TTC549 (cell line): ENCODE data around the gene CDK5R1.
"Not testable (repeated sequence)": the region's sequence is repeated elsewhere in the genome, so short reads cannot be mapped to it uniquely, and the experiment has no call there.

ENCODE experiments used
- FAIRE-seq: peaks from 2 replicates; lab custom pipeline; 2012; peaks lifted over from hg19 to GRCh38; lab: Jason Lieb, UNC

The CDK5R1 gene

GRCh38 chr17:32517982-32518381 is 31.2 kb downstream of the CDK5R1 start:
- no peak for FAIRE-seq

GRCh38 chr17:32518646-32519227 is 31.9 kb downstream of the CDK5R1 start:
- FAIRE-seq: no peak

GRCh38 chr17:32519228-32520103 is 32.7 kb downstream of the CDK5R1 start:
- FAIRE-seq: no peak

GRCh38 chr17:32520104-32520701 is 33.4 kb downstream of the CDK5R1 start:
- FAIRE-seq: no peak

DNA sequence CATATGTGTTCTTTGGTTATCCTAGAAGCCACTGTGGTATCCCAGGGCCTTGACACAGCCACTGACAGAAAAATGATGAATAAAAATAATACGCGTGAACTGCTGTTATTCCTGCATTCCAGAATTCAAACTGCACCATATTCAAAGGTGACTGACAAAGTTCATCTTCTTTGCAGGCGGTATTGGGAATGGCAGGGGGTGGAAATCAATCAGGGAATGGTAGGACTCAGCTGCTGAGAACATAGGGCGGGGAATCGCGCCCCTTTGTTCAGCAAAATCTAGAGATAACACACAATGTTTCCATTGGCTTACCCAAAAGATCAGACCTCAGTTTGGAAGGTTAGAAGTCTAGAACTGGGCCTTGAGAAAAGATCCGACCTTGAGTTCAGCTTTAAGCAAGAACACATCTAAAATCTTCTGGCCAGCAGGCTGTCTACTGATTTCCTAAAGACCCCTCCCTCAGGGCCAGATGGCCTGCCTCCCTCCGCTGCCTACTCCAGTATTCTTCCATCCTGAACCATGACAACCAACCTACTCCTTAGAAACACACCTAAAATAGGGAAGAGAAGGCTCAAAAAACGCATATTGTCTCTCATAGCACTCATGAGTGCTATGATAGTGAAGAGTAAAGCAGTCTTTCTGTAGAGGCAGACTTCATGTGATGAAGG is 34.1 kb downstream of the CDK5R1 start:
- no peak for FAIRE-seq

DNA sequence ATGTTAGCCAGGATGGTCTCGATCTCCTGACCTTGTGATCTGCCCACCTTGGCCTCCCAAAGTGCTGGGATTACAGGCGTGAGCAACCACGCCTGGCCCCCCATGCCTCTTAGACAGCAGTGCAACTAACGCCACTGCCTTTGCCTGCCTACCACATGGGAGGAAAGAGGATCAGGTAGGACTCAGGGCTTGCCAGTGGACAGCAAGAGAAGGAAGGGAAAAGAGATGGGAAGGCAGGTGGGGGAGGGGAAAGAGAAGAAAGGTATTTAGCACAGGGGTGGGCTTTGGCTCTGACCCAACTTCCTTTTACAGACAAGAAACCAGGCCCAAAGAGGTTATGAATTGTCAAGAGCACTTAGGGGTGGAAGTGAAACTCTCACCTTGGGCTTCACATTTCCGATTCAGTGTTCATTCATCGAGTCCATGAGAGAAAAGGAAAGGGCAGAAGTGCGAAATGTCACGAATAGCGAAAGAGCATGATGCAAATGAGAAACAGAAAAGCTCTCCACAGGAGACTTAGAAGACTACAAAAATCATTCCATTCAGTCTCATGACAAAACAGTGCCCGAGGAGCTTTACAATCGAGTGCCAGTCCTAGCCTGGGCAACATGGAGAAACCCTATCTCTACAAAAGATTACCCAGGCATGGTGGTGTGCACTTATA is 36.4 kb downstream of the CDK5R1 start:
- no peak for FAIRE-seq

DNA sequence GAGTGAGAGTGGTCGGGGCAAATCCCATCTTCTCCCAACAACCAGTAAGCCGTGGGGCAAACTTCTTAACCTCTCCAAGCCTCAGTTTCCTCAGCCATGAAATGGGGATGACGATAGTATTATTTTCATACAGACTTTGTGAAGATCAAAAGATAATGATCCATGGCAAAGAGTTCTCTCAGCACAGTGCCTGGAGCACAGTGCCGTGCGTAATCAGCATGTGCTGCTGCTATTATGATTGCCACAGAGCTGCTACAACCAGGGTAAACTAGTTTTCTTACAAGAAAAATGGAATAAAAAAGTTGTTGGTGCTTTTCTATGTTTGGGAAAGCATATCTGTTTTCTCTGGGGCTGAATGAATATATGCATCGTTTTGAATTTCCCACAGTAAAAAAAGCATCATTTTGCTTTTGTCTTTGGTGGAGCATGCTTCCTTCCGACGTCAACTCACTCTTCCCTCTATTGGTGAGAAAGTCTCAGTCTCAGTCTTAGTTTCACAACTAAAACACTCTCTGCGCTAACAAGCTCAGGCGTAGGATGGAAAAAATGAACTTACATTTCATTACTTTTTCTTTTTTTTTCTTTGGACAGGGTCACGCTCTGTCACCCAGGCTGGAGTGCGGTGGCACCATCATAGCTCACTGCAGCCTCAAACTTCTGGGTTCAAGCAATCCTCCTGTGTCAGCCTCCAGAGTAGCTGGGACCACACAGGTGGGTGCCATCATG is 37.2 kb downstream of the CDK5R1 start:
- FAIRE-seq: no peak

GRCh38 chr17:32524553-32524880 is 37.7 kb downstream of the CDK5R1 start:
- not testable (repeated sequence) for FAIRE-seq

- FAIRE-seq: no peak
Observed at GRCh38 chr17:32525122-32525521, 38.3 kb downstream of the CDK5R1 start.

GRCh38 chr17:32527146-32527545 is 40.4 kb downstream of the CDK5R1 start:
- no peak for FAIRE-seq

DNA sequence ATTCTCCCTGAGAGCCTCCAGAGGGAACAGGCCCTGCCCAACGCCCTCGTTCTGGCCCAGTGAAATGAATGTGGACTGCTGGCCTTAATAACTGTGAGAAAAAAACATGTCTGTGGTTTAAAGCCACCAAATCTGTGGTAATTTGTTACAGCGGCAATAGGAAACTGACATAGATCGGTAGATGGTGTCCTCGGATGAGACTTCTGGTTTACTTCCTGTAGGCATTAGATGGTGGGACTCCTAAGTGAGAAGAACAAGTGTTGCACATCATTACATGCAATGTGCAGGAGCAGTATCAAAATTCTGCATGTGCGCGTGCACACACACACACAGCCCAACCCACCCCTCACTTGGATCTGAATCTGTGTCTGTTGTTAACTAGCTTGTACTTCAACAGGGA is 42.0 kb downstream of the CDK5R1 start:
- FAIRE-seq: no peak

GRCh38 chr17:32529604-32530003 is 42.8 kb downstream of the CDK5R1 start:
- FAIRE-seq: no peak

DNA sequence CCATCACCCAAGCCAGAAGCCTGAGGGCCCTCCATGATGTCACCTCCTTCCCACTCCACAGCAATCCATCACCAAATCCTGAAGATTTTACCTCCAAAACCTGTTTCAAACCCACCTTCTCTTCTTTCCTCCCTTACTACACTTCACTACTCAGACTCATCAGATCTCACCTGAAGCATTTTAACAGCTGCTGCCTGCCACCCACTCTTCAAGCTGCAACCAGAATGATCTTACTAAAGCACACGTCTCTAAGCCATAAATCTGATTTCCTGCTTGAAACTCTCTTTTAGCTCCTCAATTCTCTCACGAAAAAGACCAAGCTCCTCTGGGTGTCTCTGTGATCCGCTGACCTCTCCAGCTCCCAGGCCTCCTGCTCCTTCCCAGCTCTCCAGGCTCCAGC is 46.5 kb downstream of the CDK5R1 start:
- FAIRE-seq: no peak

DNA sequence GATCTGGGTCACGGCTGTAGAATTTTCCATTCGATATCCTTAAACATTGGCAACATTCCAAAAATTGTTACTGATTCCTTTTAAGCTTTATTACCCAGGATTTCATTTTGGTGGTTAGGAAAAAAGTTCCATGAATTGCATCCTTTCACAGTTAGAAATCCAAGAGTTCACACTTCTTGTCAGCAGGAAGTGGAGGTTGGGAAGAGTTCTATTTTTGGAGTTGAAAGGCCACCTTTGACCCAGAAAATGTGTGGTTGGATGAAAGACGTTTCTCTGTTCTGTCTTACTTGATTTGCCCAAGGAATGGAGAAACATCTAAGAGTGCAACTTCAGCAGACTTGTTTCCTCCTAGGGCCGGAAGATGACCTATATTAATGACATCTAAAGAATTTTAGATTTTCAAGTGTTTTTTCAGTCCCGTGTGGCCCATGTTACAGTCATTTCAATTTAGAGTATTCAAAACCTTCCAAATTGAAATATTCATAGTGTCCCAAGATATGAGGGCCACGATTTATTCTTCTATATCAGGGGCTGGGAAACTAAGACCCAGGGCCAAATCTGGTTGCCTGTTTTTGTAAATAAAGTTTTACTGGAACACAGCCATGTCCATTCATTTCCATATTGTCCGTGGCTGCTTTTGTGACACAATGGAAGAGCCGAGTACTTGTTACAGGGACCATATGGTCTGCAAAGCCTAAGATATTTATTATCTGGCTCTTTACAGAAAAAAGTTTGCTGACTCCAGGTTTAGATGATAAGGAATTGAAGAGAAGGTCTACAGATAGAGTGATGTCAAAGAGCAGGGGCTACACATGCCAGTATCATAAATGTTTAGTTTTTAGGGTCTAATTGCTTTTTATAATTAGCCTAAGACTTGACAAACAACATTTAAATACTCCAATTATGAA is 50.2 kb downstream of the CDK5R1 start:
- FAIRE-seq: no peak
